ENCODE data around the gene ANKRD37. TPM values are rescaled to one million over a fixed set of nuclear protein-coding genes. Genes with fewer than 3 reads are reported as not detected.

The ANKRD37 gene, protein sequence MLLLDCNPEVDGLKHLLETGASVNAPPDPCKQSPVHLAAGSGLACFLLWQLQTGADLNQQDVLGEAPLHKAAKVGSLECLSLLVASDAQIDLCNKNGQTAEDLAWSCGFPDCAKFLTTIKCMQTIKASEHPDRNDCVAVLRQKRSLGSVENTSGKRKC
- 1.0 and 15.5 TPM in 2 replicates for total RNA-seq

DNA sequence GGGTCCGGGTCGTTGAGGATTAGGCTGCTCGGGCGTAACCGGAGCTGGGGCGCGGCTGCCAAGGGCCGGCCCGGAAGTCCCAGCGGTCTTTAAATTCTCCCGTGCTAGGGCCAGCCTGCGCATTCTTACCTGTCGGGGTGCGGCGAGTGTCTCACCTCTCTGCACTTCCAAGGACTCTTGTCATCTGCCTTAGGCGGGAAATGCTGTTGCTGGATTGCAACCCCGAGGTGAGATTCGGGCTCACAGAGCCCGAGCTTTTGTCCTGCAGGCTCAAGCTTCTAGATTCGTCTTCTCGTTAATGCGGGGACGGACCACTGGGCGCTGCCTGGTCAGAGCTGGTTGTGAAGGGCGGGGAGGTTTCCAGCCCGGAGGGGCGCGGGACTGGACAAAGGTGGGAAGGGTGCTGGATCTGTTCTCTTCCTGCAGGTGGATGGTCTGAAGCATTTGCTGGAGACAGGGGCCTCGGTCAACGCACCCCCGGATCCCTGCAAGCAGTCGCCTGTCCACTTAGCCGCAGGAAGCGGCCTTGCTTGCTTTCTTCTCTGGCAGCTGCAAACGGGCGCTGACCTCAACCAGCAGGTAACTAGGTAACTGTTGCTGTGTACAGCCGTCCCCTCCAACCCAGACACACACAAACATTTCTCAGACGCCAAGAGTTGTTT, at the start of gene ANKRD37:
Gene ANKRD37, plus strand, starts transcription at position 118 of the 662 bp plus-strand sequence. Its CDS starts 83 bp downstream, at position 201.
- peak; percentile 37 for DNase-seq (ENCODE audit: low read depth)
- peak within 1 kb of the TSS; percentile 74 for H3K4me3 ChIP-seq (ENCODE audit: low read depth, low read length)
- TF ChIP-seq, protein P1, sequence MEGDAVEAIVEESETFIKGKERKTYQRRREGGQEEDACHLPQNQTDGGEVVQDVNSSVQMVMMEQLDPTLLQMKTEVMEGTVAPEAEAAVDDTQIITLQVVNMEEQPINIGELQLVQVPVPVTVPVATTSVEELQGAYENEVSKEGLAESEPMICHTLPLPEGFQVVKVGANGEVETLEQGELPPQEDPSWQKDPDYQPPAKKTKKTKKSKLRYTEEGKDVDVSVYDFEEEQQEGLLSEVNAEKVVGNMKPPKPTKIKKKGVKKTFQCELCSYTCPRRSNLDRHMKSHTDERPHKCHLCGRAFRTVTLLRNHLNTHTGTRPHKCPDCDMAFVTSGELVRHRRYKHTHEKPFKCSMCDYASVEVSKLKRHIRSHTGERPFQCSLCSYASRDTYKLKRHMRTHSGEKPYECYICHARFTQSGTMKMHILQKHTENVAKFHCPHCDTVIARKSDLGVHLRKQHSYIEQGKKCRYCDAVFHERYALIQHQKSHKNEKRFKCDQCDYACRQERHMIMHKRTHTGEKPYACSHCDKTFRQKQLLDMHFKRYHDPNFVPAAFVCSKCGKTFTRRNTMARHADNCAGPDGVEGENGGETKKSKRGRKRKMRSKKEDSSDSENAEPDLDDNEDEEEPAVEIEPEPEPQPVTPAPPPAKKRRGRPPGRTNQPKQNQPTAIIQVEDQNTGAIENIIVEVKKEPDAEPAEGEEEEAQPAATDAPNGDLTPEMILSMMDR (conservative IDR thresholded peaks at IDR 0.05; ENCODE audit: low read depth, low read length), result no peak

DNA sequence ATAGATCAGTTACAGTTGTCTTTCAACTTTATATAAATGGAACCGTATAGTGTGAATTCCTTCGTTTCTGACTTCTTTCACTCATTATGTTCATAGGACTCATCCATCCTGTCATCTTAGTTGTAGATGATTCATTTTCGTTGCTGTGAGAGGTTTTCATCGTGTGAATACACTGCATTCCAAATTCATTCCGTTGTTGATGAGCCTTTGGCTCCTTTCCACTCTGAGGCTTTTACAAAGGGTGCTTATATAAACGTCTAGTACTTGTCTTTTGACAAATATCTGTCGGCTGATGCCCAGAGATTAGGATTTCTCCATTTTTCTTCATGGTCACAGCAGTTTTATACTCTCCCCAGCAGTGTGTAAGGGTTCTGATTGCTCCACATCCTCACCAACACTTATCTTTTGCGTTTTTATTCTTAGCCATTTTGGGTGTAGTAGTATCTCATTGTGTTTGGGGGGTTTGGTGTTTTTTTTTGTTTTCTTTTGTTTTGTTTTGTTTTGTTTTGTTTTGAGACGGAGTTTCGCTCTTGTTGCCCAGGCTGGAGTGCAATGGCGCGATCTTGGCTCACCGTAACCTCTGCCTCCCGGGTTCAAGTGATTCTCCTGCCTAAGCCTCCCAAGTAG, 49.6 kb upstream of the ANKRD37 start:
- no peak for DNase-seq (ENCODE audit: low read depth)
- TF ChIP-seq, protein P1 (conservative IDR thresholded peaks at IDR 0.05; ENCODE audit: low read depth, low read length), result no peak
- H3K4me3 ChIP-seq (ENCODE audit: low read depth, low read length), result no peak overlapping the region

DNA sequence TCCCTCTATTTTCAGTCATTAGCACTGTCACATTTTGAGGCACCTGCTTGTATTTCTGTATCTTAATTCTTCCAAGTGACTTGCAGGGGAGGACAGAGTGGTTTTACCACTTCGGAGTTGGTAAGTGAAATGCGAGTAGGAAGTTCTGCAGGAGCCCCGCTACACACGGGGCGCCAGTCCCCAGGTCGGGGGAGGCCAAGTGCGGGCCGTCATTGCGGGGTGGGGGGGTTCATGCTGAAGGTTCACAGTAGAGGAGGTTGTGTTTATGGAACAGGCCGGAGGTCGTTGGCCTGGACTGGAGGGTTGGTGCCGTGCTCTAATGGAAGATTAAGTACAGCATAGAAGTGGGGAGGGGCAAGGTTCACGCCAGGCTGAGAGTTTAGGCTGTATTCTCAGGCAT, 45.0 kb upstream of the ANKRD37 start:
- no peak overlapping the region for H3K4me3 ChIP-seq (ENCODE audit: low read depth, low read length)
- TF ChIP-seq, protein P1 (conservative IDR thresholded peaks at IDR 0.05; ENCODE audit: low read depth, low read length), result no peak
- DNase-seq (ENCODE audit: low read depth), result no peak

DNA sequence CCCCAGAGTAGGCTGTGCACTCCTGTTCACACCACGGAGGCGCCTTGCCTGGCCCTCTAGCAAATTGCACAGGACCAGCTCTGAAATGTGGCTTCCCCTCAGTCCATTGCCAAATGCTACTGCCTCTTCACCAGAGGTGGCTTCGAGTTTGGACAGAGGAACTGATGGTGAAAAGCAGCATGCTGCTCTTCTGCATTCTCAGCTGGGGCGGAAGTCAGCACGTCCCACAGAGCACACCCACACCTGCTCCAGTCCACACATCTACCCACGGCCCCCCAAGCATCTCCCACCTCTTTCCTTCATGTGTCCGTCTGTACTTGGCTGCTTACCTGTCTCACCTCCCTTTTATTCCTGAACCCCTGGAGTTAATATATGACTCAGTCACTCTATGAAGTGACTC, 44.4 kb upstream of the ANKRD37 start:
- DNase-seq (ENCODE audit: low read depth), result no peak
- H3K4me3 ChIP-seq (ENCODE audit: low read depth, low read length), result no peak overlapping the region
- TF ChIP-seq, protein P1 (conservative IDR thresholded peaks at IDR 0.05; ENCODE audit: low read depth, low read length), result no peak

DNA sequence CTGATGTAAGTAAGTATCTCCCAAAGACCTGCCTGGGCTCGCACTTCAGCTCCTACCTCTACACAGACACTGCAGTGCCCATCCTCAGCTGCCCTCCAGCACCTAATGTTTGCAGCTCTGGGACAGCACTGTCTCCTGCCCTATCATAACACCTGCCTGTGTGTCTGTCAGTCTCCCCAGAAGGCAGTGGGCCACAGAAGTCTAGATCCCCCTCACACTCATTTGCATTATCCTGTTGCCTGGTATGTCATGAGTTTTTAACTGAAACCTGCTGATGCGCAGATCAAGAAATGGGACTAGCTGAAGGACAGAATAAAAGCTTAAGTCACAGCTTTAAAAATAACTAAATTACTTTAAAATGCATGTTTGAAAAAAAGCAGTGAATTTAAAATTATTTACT, 43.9 kb upstream of the ANKRD37 start:
- DNase-seq (ENCODE audit: low read depth), result no peak
- TF ChIP-seq, protein P1 (conservative IDR thresholded peaks at IDR 0.05; ENCODE audit: low read depth, low read length), result no peak
- H3K4me3 ChIP-seq (ENCODE audit: low read depth, low read length), result no peak overlapping the region

DNA sequence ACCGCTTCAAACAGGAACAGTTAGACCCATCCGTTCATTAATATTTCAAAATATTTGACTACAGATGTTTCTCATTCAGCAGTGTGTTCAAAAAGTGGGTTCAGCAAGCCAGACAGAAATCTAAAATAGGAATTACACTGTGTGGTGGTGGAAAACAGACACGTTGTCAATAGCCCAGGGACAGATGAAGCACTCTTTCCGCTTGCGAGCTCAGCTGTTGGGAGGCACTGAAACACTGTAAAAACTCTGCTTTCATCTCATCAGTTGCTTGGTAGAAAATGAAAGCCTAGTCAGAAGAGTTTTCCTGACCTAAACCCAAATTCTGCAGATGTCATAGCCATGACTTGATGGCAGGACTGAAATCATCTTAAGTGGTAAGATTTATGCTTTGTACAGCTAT, 39.4 kb upstream of the ANKRD37 start:
- H3K4me3 ChIP-seq (ENCODE audit: low read depth, low read length), result no peak overlapping the region
- TF ChIP-seq, protein P1 (conservative IDR thresholded peaks at IDR 0.05; ENCODE audit: low read depth, low read length), result no peak
- DNase-seq (ENCODE audit: low read depth), result no peak

Data from epithelial cell of proximal tubule (primary cell).